HepG2 (cell line): ENCODE results near the gene PTGR2. TPM values are rescaled to one million over a fixed set of nuclear protein-coding genes. Genes with fewer than 3 reads are reported as not detected.
A peak's percentile ranks its signal among the peaks of the same experiment; 100 is the strongest.

ENCODE experiments used
- ARID2 ChIP-seq: sonication (generic); formaldehyde crosslinking; IDR thresholded peaks from 2 replicates; pipeline ENCODE4 v1.8.1; 2022; ENCODE audit warnings: mild to moderate bottlenecking, missing genetic modification reagents, borderline replicate concordance
- ATF1 ChIP-seq: IDR thresholded peaks from 2 replicates; pipeline ENCODE4 v1.6.1; 2016; ENCODE audit warnings: mild to moderate bottlenecking, control low read depth
- CERS6 ChIP-seq: sonication (generic); formaldehyde crosslinking; IDR thresholded peaks from 2 replicates; pipeline ENCODE4 v1.5.0; 2020; ENCODE audit warnings: missing genetic modification reagents
- EHMT2 ChIP-seq: fragments of 200-600 bp; sonication (generic); IDR thresholded peaks from 2 replicates; pipeline ENCODE4 v1.7.0; 2017; ENCODE audit warnings: antibody characterized with exemption, low read depth, low read length, borderline replicate concordance
- ELF3 ChIP-seq: IDR thresholded peaks from 2 replicates; pipeline ENCODE4 v1.6.1; 2016; ENCODE audit warnings: missing genetic modification reagents, missing compliant biosample characterization
- HNRNPK ChIP-seq: fragments of 200-400 bp; formaldehyde crosslinking; IDR thresholded peaks from 2 replicates; pipeline ENCODE4 v1.6.1; 2018; ENCODE audit warnings: low read length, low read depth, moderate library complexity, mild to moderate bottlenecking; ENCODE audit not compliant: poor library complexity, severe bottlenecking
- NCOA5 ChIP-seq: sonication (generic); formaldehyde crosslinking; IDR thresholded peaks from 2 replicates; pipeline ENCODE4 v1.4.0; 2020; ENCODE audit warnings: missing genetic modification reagents
- NONO ChIP-seq, 2 experiments: fragments of 450-650 bp in 1 of 2; sonication (generic) in 1 of 2; formaldehyde crosslinking in 1 of 2; IDR thresholded peaks in 1 of 2; conservative IDR thresholded peaks in 1 of 2; 2 replicates each; pipeline versions ENCODE4 v1.6.1 to v1.8.0; 2017 to 2022; ENCODE audit warnings: mild to moderate bottlenecking in 1 of 2, missing genetic modification reagents in 1 of 2, moderate library complexity in 1 of 2
- SETDB1 ChIP-seq: sonication (generic); formaldehyde crosslinking; IDR thresholded peaks from 2 replicates; pipeline ENCODE4 v1.5.1; 2020; ENCODE audit warnings: missing genetic modification reagents, mild to moderate bottlenecking, borderline replicate concordance
- TCF7 ChIP-seq: sonication (generic); IDR thresholded peaks from 2 replicates; pipeline ENCODE4 v1.6.1; 2016; ENCODE audit warnings: antibody characterized with exemption, low read depth
- TRAFD1 ChIP-seq: sonication (generic); formaldehyde crosslinking; IDR thresholded peaks from 2 replicates; pipeline ENCODE4 v1.5.1; 2020; ENCODE audit warnings: missing genetic modification reagents, mild to moderate bottlenecking, borderline replicate concordance
- ZNF225 ChIP-seq: sonication (generic); formaldehyde crosslinking; IDR thresholded peaks from 2 replicates; pipeline ENCODE4 v1.4.0; 2020; ENCODE audit warnings: mild to moderate bottlenecking, missing genetic modification reagents
- ZNF296 ChIP-seq: sonication (generic); formaldehyde crosslinking; conservative IDR thresholded peaks from 2 replicates; pipeline ENCODE4 v1.5.0; 2020; ENCODE audit warnings: mild to moderate bottlenecking, missing genetic modification reagents
- ZNF44 ChIP-seq: sonication (generic); formaldehyde crosslinking; IDR thresholded peaks from 2 replicates; pipeline ENCODE4 v1.5.1; 2020; ENCODE audit warnings: mild to moderate bottlenecking, missing genetic modification reagents
- ZNF577 ChIP-seq: sonication (generic); formaldehyde crosslinking; IDR thresholded peaks from 2 replicates; pipeline ENCODE4 v1.4.0; 2020; ENCODE audit warnings: mild to moderate bottlenecking, low read depth, missing genetic modification reagents, borderline replicate concordance
- ZNF766 ChIP-seq: sonication (generic); formaldehyde crosslinking; IDR thresholded peaks from 2 replicates; pipeline ENCODE4 v1.5.0; 2020; ENCODE audit warnings: missing genetic modification reagents, borderline replicate concordance
- ZNF773 ChIP-seq: sonication (generic); formaldehyde crosslinking; IDR thresholded peaks from 2 replicates; pipeline ENCODE4 v1.4.0; 2020; ENCODE audit warnings: missing genetic modification reagents, borderline replicate concordance
- ZNF781 ChIP-seq: sonication (generic); formaldehyde crosslinking; IDR thresholded peaks from 2 replicates; pipeline ENCODE4 v1.5.1; 2020; ENCODE audit warnings: borderline replicate concordance, mild to moderate bottlenecking, missing genetic modification reagents; ENCODE audit errors: not compliant biosample characterization
- polyA plus RNA-seq, 8 experiments: library from polyadenylated mRNA; depleted of rRNA in 3 of 8; stranded (reverse) in 7 of 8; unstranded in 1 of 8; fragments of >200 nt; fragmentation: Illumina TruSeq in 4 of 8; extraction: Trizol in 4 of 8; gene quantifications; 2 replicates each; pipeline versions ENCODE4 v1.2.1 to v1.2.3, GENCODE V29; 2011 to 2016; ENCODE audit warnings: low read depth in 4 of 8, missing spikeins in 1 of 8, mixed read lengths in 1 of 8; ENCODE audit not compliant: insufficient read depth in 1 of 8
- total RNA-seq, 5 experiments: library from RNA; depleted of rRNA; stranded (reverse); fragments of >200 nt; fragmentation: Illumina TruSeq; extraction: Trizol; gene quantifications; 2 replicates each; pipeline ENCODE4 v1.2.3, GENCODE V29; 2016; ENCODE audit warnings: low read depth in 1 of 5
- TF ChIP-seq, protein P1 (sequence below): sonication (generic); formaldehyde crosslinking; IDR thresholded peaks from 2 replicates; pipeline ENCODE4 v1.5.1; 2020; ENCODE audit warnings: missing genetic modification reagents, mild to moderate bottlenecking, borderline replicate concordance
- TF ChIP-seq, protein P2 (sequence below): sonication (generic); formaldehyde crosslinking; IDR thresholded peaks from 2 replicates; pipeline ENCODE4 v1.4.0; 2020; ENCODE audit warnings: missing genetic modification reagents, mild to moderate bottlenecking, borderline replicate concordance

Gene PTGR2
- total and polyA plus RNA-seq, 2 of the 13 experiments (the other 11 are each of a cell fraction or from before 2014, with no cell fraction given) = 3.0 to 4.3 TPM

- TF ChIP-seq ZNF577 (CRISPR knock-in tag) = no peak
- no peak for TF ChIP-seq CERS6 (CRISPR knock-in tag)
- no peak for TF ChIP-seq ZNF766
- no peak for TF ChIP-seq ZNF781 (CRISPR knock-in tag)
- TF ChIP-seq EHMT2 = no peak
- TF ChIP-seq ATF1 (CRISPR knock-in tag) = 0 out of 2 replicates have a peak, but pooled peaks have one; percentile 46
- 0 out of 2 replicates have a peak, but pooled peaks have one; percentile 20 for TF ChIP-seq ZNF225
- TF ChIP-seq, protein P1, sequence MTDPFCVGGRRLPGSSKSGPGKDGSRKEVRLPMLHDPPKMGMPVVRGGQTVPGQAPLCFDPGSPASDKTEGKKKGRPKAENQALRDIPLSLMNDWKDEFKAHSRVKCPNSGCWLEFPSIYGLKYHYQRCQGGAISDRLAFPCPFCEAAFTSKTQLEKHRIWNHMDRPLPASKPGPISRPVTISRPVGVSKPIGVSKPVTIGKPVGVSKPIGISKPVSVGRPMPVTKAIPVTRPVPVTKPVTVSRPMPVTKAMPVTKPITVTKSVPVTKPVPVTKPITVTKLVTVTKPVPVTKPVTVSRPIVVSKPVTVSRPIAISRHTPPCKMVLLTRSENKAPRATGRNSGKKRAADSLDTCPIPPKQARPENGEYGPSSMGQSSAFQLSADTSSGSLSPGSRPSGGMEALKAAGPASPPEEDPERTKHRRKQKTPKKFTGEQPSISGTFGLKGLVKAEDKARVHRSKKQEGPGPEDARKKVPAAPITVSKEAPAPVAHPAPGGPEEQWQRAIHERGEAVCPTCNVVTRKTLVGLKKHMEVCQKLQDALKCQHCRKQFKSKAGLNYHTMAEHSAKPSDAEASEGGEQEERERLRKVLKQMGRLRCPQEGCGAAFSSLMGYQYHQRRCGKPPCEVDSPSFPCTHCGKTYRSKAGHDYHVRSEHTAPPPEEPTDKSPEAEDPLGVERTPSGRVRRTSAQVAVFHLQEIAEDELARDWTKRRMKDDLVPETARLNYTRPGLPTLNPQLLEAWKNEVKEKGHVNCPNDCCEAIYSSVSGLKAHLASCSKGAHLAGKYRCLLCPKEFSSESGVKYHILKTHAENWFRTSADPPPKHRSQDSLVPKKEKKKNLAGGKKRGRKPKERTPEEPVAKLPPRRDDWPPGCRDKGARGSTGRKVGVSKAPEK (CRISPR knock-in tag) = no peak
- TF ChIP-seq ELF3 = peak; percentile 94
- no peak for TF ChIP-seq SETDB1 (CRISPR knock-in tag)
- peak; percentile 71; the same call in 1 of the 2 replicates for TF ChIP-seq ZNF773 (CRISPR knock-in tag)
- TF ChIP-seq ZNF44 (CRISPR knock-in tag) = no peak
- no peak for TF ChIP-seq NONO (IDR thresholded peaks at IDR 0.05)
- TF ChIP-seq NONO (CRISPR knock-in tag; conservative IDR thresholded peaks at IDR 0.05) = peak; percentile 54
- TF ChIP-seq, protein P2, sequence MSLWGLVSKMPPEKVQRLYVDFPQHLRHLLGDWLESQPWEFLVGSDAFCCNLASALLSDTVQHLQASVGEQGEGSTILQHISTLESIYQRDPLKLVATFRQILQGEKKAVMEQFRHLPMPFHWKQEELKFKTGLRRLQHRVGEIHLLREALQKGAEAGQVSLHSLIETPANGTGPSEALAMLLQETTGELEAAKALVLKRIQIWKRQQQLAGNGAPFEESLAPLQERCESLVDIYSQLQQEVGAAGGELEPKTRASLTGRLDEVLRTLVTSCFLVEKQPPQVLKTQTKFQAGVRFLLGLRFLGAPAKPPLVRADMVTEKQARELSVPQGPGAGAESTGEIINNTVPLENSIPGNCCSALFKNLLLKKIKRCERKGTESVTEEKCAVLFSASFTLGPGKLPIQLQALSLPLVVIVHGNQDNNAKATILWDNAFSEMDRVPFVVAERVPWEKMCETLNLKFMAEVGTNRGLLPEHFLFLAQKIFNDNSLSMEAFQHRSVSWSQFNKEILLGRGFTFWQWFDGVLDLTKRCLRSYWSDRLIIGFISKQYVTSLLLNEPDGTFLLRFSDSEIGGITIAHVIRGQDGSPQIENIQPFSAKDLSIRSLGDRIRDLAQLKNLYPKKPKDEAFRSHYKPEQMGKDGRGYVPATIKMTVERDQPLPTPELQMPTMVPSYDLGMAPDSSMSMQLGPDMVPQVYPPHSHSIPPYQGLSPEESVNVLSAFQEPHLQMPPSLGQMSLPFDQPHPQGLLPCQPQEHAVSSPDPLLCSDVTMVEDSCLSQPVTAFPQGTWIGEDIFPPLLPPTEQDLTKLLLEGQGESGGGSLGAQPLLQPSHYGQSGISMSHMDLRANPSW (CRISPR knock-in tag) = no peak; the same call in 1 of the 2 replicates
- no peak for TF ChIP-seq ARID2
- no peak for TF ChIP-seq TRAFD1
- no peak for TF ChIP-seq NCOA5
- no peak for TF ChIP-seq HNRNPK
- no peak for TF ChIP-seq ZNF296 (CRISPR knock-in tag)
- no peak for TF ChIP-seq TCF7
Observed at GRCh38 chr14:73851567-73852382, at the start of gene PTGR2 (continued).
